Measurements from ENCODE around the gene CWH43. TPM values are rescaled to one million over a fixed set of nuclear protein-coding genes. Genes with fewer than 3 reads are reported as not detected.
A peak's percentile ranks its signal among the peaks of the same experiment; 100 is the strongest.

The CWH43 gene
- total RNA-seq, 3 donors from 2014 or later: 0.66 TPM; not detected in 2

- Histone ChIP-seq H3K27ac (no peak overlapping the region), H3K9me3 (no peaks in the 10 kb centered on the region), H3K36me3 (no peaks in the 10 kb centered on the region), H3K4me1 (no peaks in the 10 kb centered on the region), H3K27me3 (peaks cover 2 to 36% of the 10 kb centered on the region in 2 donors), H3K4me3 (peak overlapping the region in 1 of 3 donors; percentile 58)
- TF ChIP-seq POLR2A (IDR thresholded peaks at IDR 0.05) (no peak), CTCF (IDR thresholded peaks at IDR 0.05) (no peak), POLR2AphosphoS5 (IDR thresholded peaks at IDR 0.05) (no peak)
- intact Hi-C loops (cut with DNase I; ENCODE audit: low total_unique reads): no loop called here
- DNase-seq (ENCODE audit: low spot score in 2 of 2): no peak
These were observed 486 bp upstream of the CWH43 start for GRCh38 chr4:48985602-48985975.

GRCh38 chr4:48986654-48987164 is 634 bp downstream of the CWH43 start:
- H3K27me3 ChIP-seq: peaks cover 2 to 36% of the 10 kb centered on the region in 2 donors
- DNase-seq (ENCODE audit: low spot score in 2 of 2): no peak

DNA sequence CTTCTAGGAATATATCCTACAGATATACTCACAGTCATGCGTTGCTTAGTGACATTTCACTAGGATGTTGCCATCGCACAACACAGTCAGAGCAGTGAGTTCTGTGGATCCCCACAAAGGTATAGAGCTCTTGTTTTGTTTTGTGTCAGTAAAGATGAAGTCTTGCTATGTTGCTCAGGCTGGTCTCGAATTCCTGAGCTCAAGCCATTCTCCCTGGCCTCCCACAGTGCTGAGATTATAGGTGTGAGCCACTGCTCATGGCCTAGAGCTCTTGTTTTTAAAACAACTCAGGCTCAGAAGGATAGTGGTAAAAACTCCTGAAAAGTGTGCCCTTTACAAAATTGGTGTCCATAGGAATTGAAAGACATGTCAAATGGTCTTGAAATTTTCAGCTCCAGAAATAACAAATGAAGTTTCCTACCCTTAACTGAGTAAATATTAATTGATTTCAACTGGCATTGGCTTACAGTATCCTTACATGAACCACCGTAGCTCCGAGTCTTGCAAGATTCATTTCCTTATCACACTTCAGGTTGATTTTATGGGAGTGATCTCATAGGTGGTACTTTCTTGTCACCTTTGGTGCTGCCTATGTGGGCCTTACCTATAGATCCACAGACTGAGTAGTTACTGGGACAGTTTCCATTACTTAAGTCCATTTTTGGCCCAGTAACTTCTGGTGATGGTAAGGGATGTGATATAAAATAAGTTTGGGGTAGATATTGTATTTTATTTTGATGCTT is 3.6 kb downstream of the CWH43 start:
- no peaks in the 10 kb centered on the region for H3K4me1 ChIP-seq
- TF ChIP-seq POLR2AphosphoS5 (IDR thresholded peaks at IDR 0.05): no peak
- no peak for TF ChIP-seq CTCF (IDR thresholded peaks at IDR 0.05)
- TF ChIP-seq POLR2A (IDR thresholded peaks at IDR 0.05): no peak
- peaks cover 2 to 30% of the 10 kb centered on the region in 2 donors for H3K27me3 ChIP-seq
- H3K4me3 ChIP-seq: no peak overlapping the region
- H3K9me3 ChIP-seq: no peaks in the 10 kb centered on the region
- intact Hi-C loops (cut with DNase I; ENCODE audit: low total_unique reads): no loop called here
- H3K27ac ChIP-seq: no peak overlapping the region
- H3K36me3 ChIP-seq: no peaks in the 10 kb centered on the region
- DNase-seq (ENCODE audit: low spot score in 2 of 2): no peak

More at GRCh38 chr4:48986654-48987164, 634 bp downstream of the CWH43 start:
- Histone ChIP-seq H3K4me1 (no peaks in the 10 kb centered on the region), H3K36me3 (no peaks in the 10 kb centered on the region), H3K9me3 (no peaks in the 10 kb centered on the region), H3K27ac (no peak overlapping the region), H3K4me3 (peak overlapping the region in 2 of 3 donors; percentile 37 to 58)
- TF ChIP-seq CTCF (IDR thresholded peaks at IDR 0.05) (no peak), POLR2A (IDR thresholded peaks at IDR 0.05) (no peak), POLR2AphosphoS5 (IDR thresholded peaks at IDR 0.05) (no peak)
- intact Hi-C loops (cut with DNase I; ENCODE audit: low total_unique reads): no loop called here

- Histone ChIP-seq H3K27ac (no peak overlapping the region), H3K4me3 (no peak overlapping the region), H3K27me3 (peaks cover 2 to 15% of the 10 kb centered on the region in 2 donors), H3K36me3 (no peaks in the 10 kb centered on the region), H3K4me1 (no peaks in the 10 kb centered on the region), H3K9me3 (no peaks in the 10 kb centered on the region)
- intact Hi-C loops (cut with DNase I; ENCODE audit: low total_unique reads): no loop called here
- no peak for DNase-seq (ENCODE audit: low spot score in 2 of 2)
- no peak for TF ChIP-seq CTCF (IDR thresholded peaks at IDR 0.05)
- no peak for TF ChIP-seq POLR2AphosphoS5 (IDR thresholded peaks at IDR 0.05)
- TF ChIP-seq POLR2A (IDR thresholded peaks at IDR 0.05): no peak
These were observed 5.3 kb downstream of the CWH43 start for GRCh38 chr4:48991357-48991756.

GRCh38 chr4:48997962-48998361 is 11.9 kb downstream of the CWH43 start:
- H3K4me1 ChIP-seq: no peaks in the 10 kb centered on the region
- H3K36me3 ChIP-seq: no peaks in the 10 kb centered on the region
- intact Hi-C loops (cut with DNase I; ENCODE audit: low total_unique reads): no loop called here
- peaks cover 0 to 3% of the 10 kb centered on the region in 2 donors for H3K27me3 ChIP-seq
- H3K27ac ChIP-seq: no peak overlapping the region
- no peak for DNase-seq (ENCODE audit: low spot score in 2 of 2)
- no peak for TF ChIP-seq CTCF (IDR thresholded peaks at IDR 0.05)
- TF ChIP-seq POLR2A (IDR thresholded peaks at IDR 0.05): no peak
- TF ChIP-seq POLR2AphosphoS5 (IDR thresholded peaks at IDR 0.05): no peak
- H3K4me3 ChIP-seq: no peak overlapping the region
- no peaks in the 10 kb centered on the region for H3K9me3 ChIP-seq

All from breast epithelium (tissue), 4 donors.